Activated CD4-positive, alpha-beta T cell treated with anti-CD3 and anti-CD28 coated beads, Interleukin-2, Interleukin-6, amounts not matched to agents 100 ng/mL and 50 ng/mL, durations not matched to agents 16 hours and 8 hours (primary cell): ENCODE data around the gene MDN1.
"Not testable (repeated sequence)": the region's sequence is repeated elsewhere in the genome, so short reads cannot be mapped to it uniquely, and the experiment has no call there.

Source experiments
- DNase-seq: peaks from one replicate; pipeline ENCODE4 v3.0.0-alpha.2; 2020

The MDN1 gene

DNA sequence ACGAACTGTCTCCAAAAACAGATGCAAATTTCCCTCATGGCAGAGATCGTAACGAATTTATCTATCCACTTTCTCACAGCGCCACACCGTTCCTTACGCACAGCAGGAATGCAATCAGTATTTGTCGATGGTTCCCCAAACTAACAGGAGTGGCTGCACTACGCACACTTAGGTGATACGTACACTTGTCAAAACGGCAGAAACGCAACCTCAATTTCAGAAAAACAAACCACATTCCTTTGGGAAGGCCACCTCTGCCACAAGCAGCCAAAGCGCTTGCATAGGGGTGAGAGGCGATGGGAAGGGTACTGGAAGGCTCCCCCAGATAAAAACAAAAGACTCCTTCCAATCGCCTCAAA is 638 bp downstream of the MDN1 start:
- peak; percentile 24 for DNase-seq

DNA sequence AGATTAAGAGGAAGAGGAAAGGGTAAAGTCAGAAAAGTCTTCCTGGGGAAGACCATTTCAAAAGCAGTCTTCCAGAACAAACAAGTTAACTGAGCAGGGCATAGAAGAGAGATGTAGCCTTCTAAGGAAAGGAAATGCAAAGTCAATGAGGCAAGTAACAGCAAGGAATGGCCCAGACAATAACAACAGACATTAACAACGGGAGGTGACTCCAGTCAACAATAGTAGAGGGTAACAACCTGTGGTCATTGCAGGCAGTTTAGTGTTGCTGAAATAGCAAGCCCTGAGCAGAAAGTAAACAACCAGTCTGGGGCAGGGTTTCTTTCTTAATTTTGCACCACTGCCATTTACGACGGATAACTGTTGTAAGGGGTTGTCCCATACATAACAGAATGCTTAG is 2.1 kb downstream of the MDN1 start:
- DNase-seq: no peak

DNA sequence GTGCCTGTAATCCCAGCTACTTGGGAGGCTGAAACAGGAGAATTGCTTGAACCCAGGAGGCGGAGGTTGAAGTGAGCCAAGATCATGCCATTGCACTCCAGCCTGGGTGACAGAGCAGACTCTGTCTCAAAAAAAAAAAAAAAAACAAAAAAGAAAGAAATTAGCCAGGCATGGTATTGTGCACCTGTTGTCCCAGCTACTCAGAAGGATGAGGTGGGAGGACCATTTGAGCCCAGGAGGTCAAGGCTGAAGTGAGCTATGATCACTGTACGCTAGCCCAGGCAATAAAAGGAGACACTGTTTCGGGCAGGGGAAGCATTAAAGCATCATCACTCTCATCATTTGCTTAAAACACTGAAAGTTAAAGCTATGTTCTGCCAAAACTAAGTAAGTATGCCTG is 6.2 kb downstream of the MDN1 start:
- DNase-seq: not testable (repeated sequence)

DNA sequence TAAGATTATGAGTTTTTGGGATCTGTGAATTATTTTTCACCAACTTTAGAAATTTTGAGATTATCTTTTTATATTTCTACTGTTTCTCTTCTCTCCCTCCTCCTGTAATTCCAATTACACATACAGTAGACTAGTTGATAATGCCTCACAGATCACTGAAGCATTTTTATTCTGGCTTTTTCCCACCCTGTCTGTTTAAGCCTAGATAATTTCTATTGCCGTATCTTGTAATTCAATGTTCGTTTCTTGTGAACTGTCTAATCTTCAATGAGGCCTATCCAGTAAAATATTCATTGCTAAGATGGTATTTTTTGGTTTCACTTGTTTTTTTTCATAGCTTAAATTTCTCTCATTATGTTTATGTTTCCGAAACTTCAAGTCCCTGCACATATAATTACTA is 12.0 kb downstream of the MDN1 start:
- no peak for DNase-seq

DNA sequence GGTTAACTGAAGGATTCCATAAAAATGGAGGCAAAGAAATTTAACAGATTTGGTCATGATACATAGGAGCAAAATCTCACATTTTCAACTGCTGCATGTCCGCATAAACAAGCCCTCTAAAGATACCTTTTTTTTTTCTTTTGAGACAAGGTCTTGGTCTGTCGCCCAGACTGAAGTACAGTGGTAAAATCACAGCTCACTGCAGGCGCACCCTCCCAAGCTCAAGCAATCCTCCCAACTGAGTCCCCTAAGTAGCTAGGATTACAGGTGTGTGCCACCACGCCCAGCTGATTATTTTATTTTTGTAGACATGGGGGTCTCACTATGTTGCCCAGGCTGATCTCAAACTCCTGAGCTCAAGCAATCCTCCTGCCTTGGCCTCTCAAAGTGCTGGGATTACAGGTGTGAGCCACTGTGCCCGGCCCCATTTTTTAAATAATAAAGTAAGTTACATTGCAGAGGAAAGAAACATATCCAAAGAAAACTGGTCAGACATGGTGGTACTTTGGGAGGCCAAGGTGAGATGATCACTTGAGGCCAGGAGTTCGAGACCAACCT is 13.7 kb downstream of the MDN1 start:
- DNase-seq: no peak

DNA sequence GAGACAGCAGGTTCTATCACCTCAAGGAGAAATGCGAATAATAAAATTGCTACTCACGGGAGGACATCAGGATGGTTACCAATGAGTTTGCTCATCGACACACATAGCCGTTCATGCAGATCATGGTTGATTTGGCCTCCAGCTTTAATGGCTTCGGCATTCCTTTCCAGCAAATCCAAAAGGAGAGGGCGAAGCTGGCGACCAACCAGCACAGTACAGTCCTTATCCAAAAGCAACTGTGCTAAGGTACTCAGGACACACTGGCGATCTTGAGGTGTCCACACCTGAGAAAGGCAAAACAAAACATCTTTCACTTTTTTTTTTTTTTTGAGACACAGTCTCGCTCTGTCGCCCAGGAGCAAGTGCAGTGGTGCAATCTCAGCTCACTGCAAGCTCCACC is 16.3 kb downstream of the MDN1 start:
- DNase-seq: no peak

DNA sequence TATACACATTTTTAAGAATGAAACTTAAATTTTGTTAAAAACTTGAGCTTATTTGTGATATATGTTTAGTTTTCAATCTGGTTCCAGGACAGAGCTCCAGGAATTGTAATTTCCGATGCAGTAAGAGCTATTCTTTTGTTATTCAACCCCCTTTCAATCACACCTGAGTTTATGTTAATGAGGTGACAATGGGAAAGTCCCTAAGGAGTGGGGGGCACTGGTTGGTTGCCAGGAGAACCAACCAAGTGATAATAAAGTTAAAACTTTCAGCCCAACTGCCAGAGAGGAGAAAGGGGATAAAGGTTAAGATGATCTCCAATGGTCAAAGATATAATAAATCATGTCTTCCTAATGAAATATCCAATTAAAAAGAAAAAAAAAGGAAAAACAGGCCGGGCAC is 19.8 kb downstream of the MDN1 start:
- no peak for DNase-seq

DNA sequence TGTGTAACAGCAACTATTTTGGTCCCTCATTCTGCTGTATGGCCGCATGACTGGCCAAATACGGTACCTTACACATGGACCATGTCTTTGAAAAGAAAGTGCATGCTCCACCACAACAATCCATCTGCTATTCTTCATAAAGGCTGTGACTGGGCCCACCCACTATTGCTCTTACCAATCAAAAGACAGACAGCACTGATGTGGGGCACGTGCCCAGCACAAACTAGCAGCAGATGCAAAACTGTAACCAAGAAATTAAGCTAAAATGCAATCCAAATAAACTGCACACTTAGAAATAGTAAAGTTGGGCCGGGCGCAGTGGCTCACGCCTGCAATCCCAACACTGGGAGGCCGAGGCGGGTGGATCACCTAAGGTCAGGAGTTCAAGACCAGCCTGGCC is 20.5 kb downstream of the MDN1 start:
- DNase-seq: no peak

DNA sequence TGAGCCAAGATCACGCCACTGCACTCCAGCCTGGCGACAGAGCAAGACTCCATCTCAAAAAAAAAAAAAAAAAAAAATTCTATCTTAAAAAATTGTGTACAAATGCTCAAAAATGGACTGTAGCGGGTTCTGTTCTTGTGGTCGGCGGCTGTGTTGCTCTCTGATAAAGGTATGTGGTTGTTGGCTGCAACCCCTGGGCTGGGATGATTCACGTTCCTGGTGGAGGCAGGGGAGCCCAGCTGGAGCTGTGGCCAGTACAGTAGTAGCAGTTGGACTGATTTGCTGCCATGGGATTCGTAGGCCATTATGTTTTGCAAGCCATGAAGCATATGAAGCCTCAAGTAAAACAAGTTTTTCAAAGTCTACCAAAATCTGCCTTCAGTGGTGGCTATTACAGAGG is 22.3 kb downstream of the MDN1 start:
- no peak for DNase-seq

DNA sequence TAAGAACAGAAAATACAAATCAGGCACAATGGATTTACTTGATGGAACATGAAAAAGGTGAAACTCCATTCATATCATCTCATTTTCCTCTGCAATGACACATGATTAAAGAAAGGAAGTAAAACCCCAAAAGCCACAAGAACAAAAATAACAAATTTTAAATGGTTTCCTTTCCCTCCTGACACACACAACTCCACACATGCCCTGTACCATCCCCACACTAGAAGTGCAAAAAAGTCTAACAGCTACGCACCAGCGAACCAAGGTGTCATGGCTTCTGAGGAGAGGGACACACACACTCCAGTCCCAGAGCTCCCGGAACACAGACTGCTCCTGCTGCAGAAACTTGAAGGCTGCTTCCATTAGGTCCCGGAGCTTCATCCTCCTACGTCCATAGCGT is 25.3 kb downstream of the MDN1 start:
- peak; percentile 44 for DNase-seq

DNA sequence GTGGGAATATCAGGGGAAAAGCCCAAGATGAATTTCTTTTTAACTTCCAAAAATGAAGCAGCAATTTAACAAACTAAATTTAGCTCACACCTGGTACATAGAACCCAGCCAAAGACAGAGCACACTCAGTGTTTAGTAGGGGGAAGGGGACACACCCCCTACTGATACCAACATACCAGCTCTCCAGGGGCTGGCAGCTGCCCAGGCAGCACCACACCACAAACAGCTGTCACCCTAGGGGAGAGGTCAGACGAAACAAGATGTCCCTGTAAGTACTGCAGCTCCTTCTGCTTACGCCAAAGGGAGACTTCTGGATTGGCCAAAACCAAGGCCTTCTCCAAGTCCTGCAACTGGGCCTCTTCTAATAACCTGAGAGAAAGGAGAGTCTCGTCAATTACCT is 26.0 kb downstream of the MDN1 start:
- DNase-seq: no peak

DNA sequence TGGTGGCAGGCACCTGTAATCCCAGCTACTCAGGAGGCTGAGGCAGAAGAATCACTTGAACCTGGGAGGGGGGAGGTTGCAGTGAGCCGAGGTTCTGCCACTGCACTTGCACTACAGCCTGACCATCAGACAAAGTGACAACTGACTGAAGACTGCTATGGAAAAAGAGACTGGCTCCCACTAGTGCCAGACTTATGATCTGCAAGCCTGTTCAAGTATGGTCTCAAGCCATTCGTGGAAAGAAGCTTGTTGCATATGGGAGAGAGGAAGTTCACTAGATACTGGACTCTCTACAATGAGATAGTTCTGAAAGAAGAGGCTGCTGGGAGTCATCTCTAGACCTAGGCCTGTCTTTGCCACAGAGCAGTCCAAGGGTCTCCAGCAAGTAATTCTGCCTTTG is 26.7 kb downstream of the MDN1 start:
- peak; percentile 50 for DNase-seq

DNA sequence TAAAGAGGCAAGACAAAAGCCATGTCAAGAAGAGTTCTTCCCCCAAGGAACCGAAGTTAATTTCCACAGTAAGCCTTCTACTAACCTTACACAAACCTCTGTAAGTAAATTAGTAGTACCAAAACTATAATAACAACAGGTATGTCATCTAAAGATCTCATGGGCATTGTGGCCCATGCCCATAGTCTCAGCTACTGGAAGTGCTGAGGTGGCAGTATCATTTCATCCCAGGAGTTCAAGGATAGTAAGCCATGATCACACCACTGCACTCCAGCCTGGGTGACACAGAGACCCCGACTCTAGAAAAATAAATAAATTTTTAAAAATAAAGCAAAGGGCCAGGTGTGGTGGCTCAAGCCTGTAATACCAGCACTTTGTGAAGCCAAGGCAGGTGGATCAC is 29.2 kb downstream of the MDN1 start:
- DNase-seq: no peak

DNA sequence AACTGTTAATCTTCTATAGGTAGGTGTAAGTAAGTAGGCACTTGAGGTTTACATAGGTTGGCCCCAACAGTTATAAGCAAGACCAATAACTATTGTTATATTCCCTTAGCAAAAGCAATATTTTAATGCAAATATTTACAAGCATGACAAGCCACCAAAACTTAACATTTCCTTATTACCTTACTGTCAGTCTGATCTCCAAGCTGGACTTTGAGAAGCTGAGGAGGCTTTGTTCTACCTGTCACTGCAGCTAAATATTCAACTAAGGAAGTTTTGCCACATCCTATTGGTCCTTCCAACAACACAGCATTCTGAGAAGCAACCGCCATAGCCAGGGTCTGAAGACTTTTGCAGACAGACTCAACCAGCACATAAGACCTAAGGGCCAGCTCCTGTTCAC is 29.6 kb downstream of the MDN1 start:
- DNase-seq: no peak

DNA sequence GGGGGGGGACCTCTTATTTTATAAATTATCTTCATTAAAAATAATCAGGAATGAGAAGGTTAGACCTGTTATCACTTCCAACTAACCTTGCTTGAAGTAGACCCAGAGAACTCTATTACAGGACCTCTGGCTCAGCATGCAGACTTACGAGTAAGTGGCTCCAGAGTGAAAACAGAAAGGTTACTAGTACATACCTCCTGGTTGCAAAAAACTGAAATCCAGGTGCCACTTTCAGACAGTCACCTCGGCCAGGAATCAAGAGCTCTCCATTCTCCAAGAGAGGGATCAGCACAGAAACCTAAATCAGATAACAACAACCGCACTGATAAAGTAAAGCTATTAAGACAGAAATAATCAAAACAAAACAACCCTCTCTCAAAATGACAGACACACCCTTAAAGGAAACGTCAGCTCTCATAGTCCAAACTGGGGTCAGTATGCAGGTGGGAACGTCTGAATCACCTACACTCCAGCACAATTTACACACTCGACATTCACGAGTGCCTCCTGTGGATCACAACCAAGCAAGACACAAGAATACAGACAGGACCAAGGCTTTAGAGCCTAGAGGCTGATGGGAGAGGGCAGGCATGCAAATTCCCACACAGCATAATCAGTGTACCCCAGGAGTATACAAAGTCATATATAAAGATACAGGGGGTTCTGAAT is 31.8 kb downstream of the MDN1 start:
- DNase-seq: no peak

DNA sequence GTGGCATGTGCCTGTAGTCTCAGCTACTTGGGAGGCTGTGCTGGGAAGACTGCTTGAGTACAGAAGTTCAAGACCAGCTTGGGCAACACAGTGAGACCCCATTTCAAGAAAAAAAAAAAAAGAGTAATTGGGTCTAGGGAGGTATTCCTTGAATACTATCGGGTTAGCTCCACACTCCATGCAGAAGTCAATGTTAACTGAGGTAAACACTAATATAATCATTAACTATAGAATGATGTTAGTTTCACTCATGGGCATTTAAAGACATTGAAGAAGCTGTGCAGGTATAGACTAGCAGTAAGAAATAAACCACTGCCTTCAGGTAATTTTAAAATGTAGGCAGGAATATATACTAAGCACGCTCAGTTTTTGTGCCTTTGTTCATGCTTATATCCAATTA is 32.6 kb downstream of the MDN1 start:
- DNase-seq: no peak

DNA sequence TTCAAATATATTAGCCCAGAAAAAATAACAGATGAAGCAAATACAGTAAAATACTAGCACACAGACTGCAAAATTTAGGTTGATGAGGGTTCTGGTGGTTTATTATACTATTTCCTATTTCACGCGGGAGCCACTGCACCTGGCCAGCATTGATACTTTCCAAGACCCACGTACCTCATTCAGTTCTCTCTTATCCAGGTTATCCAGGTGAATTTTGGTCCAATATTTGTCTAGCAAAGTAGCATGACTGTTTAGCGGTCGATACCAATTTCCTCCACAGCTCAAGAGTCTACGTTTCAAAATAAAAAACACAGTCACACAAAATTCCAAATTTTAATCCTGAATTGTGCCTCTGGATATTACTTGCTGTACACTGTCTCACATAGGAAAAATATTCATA is 34.8 kb downstream of the MDN1 start:
- no peak for DNase-seq

DNA sequence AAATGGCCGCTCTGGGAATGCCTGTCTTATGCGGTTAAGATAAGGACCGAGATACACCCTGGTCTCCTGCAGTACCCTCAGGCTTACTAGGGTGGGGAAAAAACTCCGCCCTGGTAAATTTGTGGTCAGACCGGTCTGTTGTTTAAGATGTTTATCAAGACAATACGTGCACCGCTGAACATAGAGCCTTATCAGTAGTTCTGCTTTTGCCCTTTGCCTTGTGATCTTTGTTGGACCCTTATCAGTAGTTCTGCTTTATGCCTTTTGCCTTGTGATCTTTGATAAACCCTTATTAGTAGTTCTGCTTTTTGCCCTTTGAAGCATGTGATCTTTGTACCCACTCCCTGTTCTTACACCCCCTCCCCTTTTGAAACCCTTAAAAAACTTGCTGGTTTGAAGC is 36.3 kb downstream of the MDN1 start:
- not testable (repeated sequence) for DNase-seq

DNA sequence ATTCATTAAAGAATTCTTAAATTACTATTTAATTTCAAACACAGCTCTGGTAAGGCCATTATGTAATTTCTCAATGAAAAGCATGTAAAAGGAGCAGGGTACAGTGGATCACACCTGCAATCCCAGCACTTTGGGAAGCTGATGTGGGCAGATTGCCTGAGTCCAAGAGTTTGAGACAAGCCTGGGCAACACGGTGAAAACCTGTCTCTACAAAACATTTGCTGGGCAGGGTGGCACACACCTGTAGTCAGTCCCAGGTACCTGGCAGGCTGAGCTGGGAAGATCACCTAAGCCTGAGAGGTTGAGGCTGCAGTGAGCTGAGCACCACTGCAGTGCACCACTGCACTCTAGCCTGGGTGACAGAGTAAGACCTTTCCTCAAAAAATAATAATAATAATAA is 37.4 kb downstream of the MDN1 start:
- no peak for DNase-seq

DNA sequence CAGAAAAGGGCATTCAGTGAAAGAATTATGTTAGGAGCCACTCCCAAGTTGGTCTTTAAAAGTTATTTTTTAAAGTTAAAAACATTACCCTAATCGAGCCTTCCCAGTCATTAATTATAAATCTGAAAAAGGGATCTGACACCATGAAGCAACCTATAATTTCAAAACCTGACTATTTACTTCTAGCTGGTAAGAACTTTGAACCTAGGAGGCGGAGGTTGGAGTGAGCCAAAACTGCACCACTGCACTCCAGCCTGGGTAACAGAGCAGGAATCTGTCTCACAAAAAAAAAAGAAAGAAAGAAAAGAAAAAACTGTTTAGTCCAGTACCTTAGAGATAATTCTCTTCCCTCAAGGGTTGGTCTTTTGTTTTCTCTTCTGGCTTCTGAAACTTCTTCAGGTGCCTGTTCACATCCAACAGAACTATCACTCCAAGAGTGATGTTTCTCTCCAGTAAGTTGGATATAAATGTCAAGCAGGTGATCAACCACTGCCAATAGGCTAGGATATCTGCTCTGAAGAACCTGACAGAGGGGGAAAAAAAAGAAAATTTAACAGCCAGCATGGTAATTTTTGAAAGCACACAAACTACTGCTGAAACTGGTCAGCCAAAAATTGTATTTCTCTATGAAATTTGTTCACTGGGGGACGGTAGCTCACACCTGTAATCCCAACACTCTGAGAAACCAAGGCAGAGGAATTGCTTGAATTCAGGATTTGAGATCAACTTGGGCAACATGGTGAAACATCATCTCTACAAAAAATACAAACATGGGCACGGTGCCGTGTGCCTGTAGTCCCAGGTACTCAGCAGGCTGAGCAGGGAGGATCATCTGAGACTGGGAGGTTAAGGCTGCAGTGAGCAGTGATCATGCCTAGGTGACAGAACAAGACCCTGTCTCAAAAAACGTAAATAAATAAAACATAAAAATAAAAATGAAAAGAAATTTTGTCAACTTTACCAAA is 38.2 kb downstream of the MDN1 start:
- no peak for DNase-seq

DNA sequence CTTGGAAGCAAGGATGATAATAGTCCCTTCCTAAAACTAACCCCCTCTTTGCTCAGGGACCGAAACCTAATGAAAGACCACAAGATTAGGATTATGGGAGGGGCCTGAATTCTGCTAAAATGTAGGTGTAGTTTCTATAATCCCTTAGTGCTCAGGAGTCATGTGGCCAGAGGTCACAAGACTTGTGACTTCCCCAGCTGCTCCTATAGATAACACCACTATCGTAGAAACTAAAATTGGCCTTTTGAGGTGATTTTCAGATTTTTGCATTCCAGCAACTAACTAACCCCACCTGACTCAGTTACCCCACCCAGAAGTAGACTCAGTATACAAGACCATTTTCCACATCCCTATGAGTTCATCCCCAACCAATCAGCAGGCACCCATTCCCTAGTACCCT is 42.1 kb downstream of the MDN1 start:
- no peak for DNase-seq

DNA sequence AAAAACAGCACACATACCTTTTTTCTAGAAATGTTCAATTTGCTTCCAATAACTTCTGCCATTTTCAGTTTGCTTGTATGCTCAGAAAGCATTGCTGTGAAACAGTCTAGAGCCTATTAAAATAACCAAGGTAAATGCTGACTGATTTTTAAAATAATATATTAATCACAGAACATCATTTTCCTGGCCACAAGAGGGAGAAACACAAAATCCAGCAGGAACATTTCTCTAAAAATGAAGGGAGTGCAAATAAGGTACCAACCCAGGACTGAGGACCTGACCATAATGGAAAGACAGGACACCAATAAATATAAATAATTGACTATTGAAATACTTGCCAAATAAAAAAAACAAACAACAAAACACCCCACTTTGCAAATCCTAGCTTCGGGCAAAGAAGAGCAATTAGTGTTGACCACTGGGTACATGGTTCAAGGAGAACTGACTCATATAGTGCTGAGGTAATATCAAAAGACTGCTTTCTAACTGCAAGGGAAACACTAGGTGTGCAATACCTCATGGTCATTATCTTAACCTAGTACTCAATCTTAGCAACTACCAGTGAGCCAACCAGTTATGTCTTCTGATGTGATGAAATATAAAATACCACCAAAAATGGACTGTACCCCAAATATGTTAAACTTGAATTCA is 42.9 kb downstream of the MDN1 start:
- no peak for DNase-seq

DNA sequence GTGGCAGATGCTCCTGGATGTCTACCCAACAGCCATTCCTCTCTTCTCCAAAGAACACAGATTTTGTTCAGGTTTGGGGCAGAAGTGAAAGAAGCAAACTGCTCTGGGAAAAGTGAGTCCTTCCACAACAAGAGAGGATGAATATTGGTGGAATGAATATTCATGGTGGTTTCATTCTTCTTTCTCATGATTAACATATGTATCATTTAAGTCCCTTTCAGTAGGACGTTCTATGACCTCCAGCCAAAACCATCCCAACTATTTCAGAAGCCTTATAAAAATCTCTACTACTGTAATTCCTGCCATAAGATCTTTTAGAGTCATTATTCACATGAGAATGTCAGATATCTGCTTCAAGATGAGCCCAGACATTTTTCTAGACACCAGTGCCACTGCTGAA is 44.4 kb downstream of the MDN1 start:
- DNase-seq: no peak

DNA sequence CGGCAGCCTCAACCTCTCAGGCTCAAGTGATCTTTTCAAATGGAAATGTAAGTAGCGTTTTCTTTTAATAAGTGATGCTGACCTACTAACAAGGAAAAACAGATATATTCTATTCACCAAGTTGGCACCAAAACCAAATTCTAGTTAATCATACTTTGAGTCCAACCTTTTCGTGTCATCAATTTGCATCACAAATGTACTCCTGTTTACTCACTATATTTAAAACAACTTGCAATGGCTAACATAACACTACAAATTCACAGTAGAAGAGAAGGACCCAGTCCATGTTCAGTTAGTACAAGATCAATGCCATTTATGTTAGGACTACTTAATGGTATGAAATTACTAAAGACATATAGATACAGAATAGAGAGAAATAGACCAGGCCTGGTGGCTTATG is 50.0 kb downstream of the MDN1 start:
- no peak for DNase-seq
